ENCODE data around the gene LZTS2.

The LZTS2 gene

GRCh38 chr10:100998991-100999741, 442 bp upstream of the LZTS2 start:
- peak; percentile 76 to 92 (median 83) for DNase-seq

- DNase-seq: peak in 2 of 3 donors; percentile 14 to 39
Observed at GRCh38 chr10:101000127-101000914, 713 bp downstream of the LZTS2 start.

- peak; percentile 69 to 87 (median 84) for DNase-seq
Observed at GRCh38 chr10:101000915-101001658, 1.5 kb downstream of the LZTS2 start.

GRCh38 chr10:101001659-101002035, 2.0 kb downstream of the LZTS2 start:
- DNase-seq: no peak

GRCh38 chr10:101002456-101002855, 2.8 kb downstream of the LZTS2 start:
- DNase-seq: no peak

GRCh38 chr10:101003639-101004206, 4.1 kb downstream of the LZTS2 start:
- no peak for DNase-seq

- no peak for DNase-seq
Observed at GRCh38 chr10:101005361-101005760, 5.8 kb downstream of the LZTS2 start.

- no peak for DNase-seq
Observed at GRCh38 chr10:101005869-101006567, 6.4 kb downstream of the LZTS2 start.

GRCh38 chr10:101006593-101007098, 7.0 kb downstream of the LZTS2 start:
- DNase-seq: no peak

- no peak for DNase-seq
Observed at GRCh38 chr10:101007099-101007711, 7.6 kb downstream of the LZTS2 start.

GRCh38 chr10:101007915-101008822, 8.6 kb downstream of the LZTS2 start:
- DNase-seq: no peak

- DNase-seq: no peak
Observed at GRCh38 chr10:101008823-101009423, 9.3 kb downstream of the LZTS2 start.

- no peak for DNase-seq
Observed at GRCh38 chr10:101010329-101010728, 10.7 kb downstream of the LZTS2 start.

GRCh38 chr10:101011517-101012423, 12.2 kb downstream of the LZTS2 start:
- peak in 2 of 3 donors; percentile 32 to 34 for DNase-seq

GRCh38 chr10:101012525-101013364, 13.1 kb downstream of the LZTS2 start:
- peak; percentile 87 to 93 (median 90) for DNase-seq

GRCh38 chr10:101013365-101013825, 13.8 kb downstream of the LZTS2 start:
- no peak for DNase-seq

GRCh38 chr10:101014230-101014884, 14.7 kb downstream of the LZTS2 start:
- peak; percentile 77 to 85 (median 84) for DNase-seq
